DND-41 (cell line): Measurements from ENCODE around the gene GPR21.

Experiments used
- ATAC-seq: fragments of 200-7000 bp; cut with Tn5 transposase; 3 replicates; pipeline ENCODE4 v1.9.1; 2021; ENCODE audit warnings: low read depth; ENCODE audit not compliant: insufficient read depth
- DNase-seq: peaks from one replicate; pipeline ENCODE4 v3.0.0-alpha.2; 2020
- H2AFZ ChIP-seq: 2 replicates; pipeline ENCODE4 v1.6.0; 2012; ENCODE audit warnings: low read depth, low read length
- H3K27ac ChIP-seq: 2 replicates; pipeline ENCODE4 v1.5.1; 2012; ENCODE audit warnings: low read length, inconsistent platforms
- H3K27me3 ChIP-seq: fragments of 200-600 bp; sonication (generic); 2 replicates; pipeline ENCODE4 v1.6.0; 2012; ENCODE audit warnings: low read length, mild to moderate bottlenecking, inconsistent platforms; ENCODE audit not compliant: insufficient read depth, poor library complexity
- H3K36me3 ChIP-seq: 2 replicates; pipeline ENCODE4 v1.5.1; 2012; ENCODE audit warnings: low read length, inconsistent platforms; ENCODE audit not compliant: insufficient read depth
- H3K4me1 ChIP-seq: 2 replicates; pipeline ENCODE4 v1.5.1; 2012; ENCODE audit warnings: mild to moderate bottlenecking, low read length; ENCODE audit not compliant: insufficient read depth
- H3K4me2 ChIP-seq: 2 replicates; pipeline ENCODE4 v1.6.0; 2012; ENCODE audit warnings: mild to moderate bottlenecking, moderate library complexity, low read length, inconsistent platforms; ENCODE audit not compliant: insufficient read depth
- H3K4me3 ChIP-seq, 2 experiments: fragments of 200-600 bp in 1 of 2; shearing (Covaris generic) in 1 of 2; 2 replicates each; pipeline ENCODE4 v1.5.1; 2012 to 2016; ENCODE audit warnings: inconsistent platforms in 2 of 2, low read length in 2 of 2, mild to moderate bottlenecking in 2 of 2, low read depth in 1 of 2, moderate library complexity in 1 of 2
- H3K79me2 ChIP-seq: 2 replicates; pipeline ENCODE4 v1.6.0; 2012; ENCODE audit warnings: low read length, inconsistent platforms; ENCODE audit not compliant: insufficient read depth
- H3K9ac ChIP-seq: 2 replicates; pipeline ENCODE4 v1.6.0; 2012; ENCODE audit warnings: low read depth, mild to moderate bottlenecking, inconsistent platforms, low read length, moderate library complexity
- H3K9me3 ChIP-seq: 2 replicates; pipeline ENCODE4 v1.5.1; 2012; ENCODE audit warnings: low read length, moderate library complexity, mild to moderate bottlenecking, inconsistent platforms; ENCODE audit not compliant: insufficient read depth, severe bottlenecking
- H4K20me1 ChIP-seq: 2 replicates; pipeline ENCODE4 v1.6.0; 2012; ENCODE audit warnings: low read length; ENCODE audit not compliant: insufficient read depth
- EZH2 ChIP-seq: IDR thresholded peaks from 3 replicates; pipeline ENCODE4 v1.6.1; 2012; ENCODE audit warnings: borderline replicate concordance, low read depth, mild to moderate bottlenecking, moderate library complexity, low read length, inconsistent platforms; ENCODE audit not compliant: severe bottlenecking
- TF ChIP-seq, protein P1 (sequence below): IDR thresholded peaks from 2 replicates; pipeline ENCODE4 v1.5.1; 2012; ENCODE audit warnings: borderline replicate concordance, low read length, moderate library complexity, mild to moderate bottlenecking; ENCODE audit not compliant: poor library complexity, severe bottlenecking; ENCODE audit errors: extremely low read depth

Gene GPR21

DNA sequence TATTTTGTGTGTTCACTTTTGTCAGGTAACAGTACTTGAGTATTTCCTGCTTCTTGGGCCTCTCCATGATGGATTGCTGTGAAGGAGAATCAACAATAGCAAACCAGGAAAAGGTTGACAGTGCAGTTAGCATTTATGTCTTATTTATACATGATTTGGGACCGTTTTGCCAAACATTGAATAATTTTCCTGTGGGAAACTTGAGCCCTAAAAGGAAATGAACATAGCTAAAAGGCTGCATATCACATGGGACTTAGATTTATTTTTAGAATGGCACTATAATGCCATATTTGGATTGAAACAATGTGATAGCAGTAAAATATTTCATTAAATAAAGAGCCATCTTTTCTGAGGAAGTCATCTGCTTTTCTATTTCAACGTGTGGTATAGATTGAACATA, 15.3 kb downstream of the GPR21 start:
- Histone ChIP-seq H3K4me1 (no peaks in the 10 kb centered on the region), H3K9me3 (no peaks in the 10 kb centered on the region), H3K27ac (no peak overlapping the region), H3K4me3 (no peak overlapping the region), H3K27me3 (no peaks in the 10 kb centered on the region), H3K36me3 (peaks cover 3% of the 10 kb centered on the region; the same call in 1 of the 2 replicates), H3K4me2 (no peak overlapping the region), H4K20me1 (no peaks in the 10 kb centered on the region), H3K79me2 (no peaks in the 10 kb centered on the region), H2AFZ (no peak overlapping the region), H3K9ac (no peak overlapping the region)
- TF ChIP-seq, protein P1, sequence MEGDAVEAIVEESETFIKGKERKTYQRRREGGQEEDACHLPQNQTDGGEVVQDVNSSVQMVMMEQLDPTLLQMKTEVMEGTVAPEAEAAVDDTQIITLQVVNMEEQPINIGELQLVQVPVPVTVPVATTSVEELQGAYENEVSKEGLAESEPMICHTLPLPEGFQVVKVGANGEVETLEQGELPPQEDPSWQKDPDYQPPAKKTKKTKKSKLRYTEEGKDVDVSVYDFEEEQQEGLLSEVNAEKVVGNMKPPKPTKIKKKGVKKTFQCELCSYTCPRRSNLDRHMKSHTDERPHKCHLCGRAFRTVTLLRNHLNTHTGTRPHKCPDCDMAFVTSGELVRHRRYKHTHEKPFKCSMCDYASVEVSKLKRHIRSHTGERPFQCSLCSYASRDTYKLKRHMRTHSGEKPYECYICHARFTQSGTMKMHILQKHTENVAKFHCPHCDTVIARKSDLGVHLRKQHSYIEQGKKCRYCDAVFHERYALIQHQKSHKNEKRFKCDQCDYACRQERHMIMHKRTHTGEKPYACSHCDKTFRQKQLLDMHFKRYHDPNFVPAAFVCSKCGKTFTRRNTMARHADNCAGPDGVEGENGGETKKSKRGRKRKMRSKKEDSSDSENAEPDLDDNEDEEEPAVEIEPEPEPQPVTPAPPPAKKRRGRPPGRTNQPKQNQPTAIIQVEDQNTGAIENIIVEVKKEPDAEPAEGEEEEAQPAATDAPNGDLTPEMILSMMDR: no peak
- TF ChIP-seq EZH2: no peak
- DNase-seq: no peak
- no peak for ATAC-seq

GRCh38 chr9:123049589-123050222, 16.2 kb downstream of the GPR21 start:
- H3K36me3 ChIP-seq: peaks cover 6% of the 10 kb centered on the region; the same call in 1 of the 2 replicates
- DNase-seq: no peak
- no peaks in the 10 kb centered on the region for H3K79me2 ChIP-seq
- no peaks in the 10 kb centered on the region for H4K20me1 ChIP-seq
- no peak overlapping the region for H3K4me2 ChIP-seq
- TF ChIP-seq EZH2: no peak
- TF ChIP-seq, protein P1: no peak
- H3K9me3 ChIP-seq: no peaks in the 10 kb centered on the region
- no peaks in the 10 kb centered on the region for H3K27me3 ChIP-seq
- no peaks in the 10 kb centered on the region for H3K4me1 ChIP-seq
- H3K27ac ChIP-seq: no peak overlapping the region
- ATAC-seq: no peak
- no peak overlapping the region for H3K4me3 ChIP-seq
- no peak overlapping the region for H2AFZ ChIP-seq
- H3K9ac ChIP-seq: no peak overlapping the region

GRCh38 chr9:123053046-123053445, 19.6 kb downstream of the GPR21 start:
- no peak overlapping the region for H3K4me2 ChIP-seq
- H3K79me2 ChIP-seq: no peaks in the 10 kb centered on the region
- H3K9me3 ChIP-seq: no peaks in the 10 kb centered on the region
- TF ChIP-seq, protein P1: no peak
- no peak for TF ChIP-seq EZH2
- no peak overlapping the region for H3K27ac ChIP-seq
- H2AFZ ChIP-seq: no peak overlapping the region
- no peak for ATAC-seq
- H3K36me3 ChIP-seq: peaks cover 11% of the 10 kb centered on the region; the same call in 1 of the 2 replicates
- no peak for DNase-seq
- no peak overlapping the region for H3K9ac ChIP-seq
- no peaks in the 10 kb centered on the region for H3K27me3 ChIP-seq
- no peak overlapping the region for H3K4me3 ChIP-seq
- H3K4me1 ChIP-seq: no peaks in the 10 kb centered on the region
- no peaks in the 10 kb centered on the region for H4K20me1 ChIP-seq
